GM19395 (cell line): ENCODE data around the gene VAC14.

ENCODE experiments used
- ATAC-seq: cut with Tn5 transposase; IDR thresholded peaks from one replicate; pipeline ENCODE4 v1.9.1; 2021; ENCODE audit warnings: mild to moderate bottlenecking, moderate library complexity; ENCODE audit not compliant: unreplicated experiment

The VAC14 gene

GRCh38 chr16:70664325-70665112 is 136.4 kb downstream of the VAC14 start:
- ATAC-seq: no peak

- no peak for ATAC-seq
Observed at GRCh38 chr16:70663524-70664324, 137.2 kb downstream of the VAC14 start.

GRCh38 chr16:70662991-70663523 is 137.9 kb downstream of the VAC14 start:
- no peak for ATAC-seq

- no peak for ATAC-seq
Observed at GRCh38 chr16:70661918-70662641, 138.9 kb downstream of the VAC14 start.

GRCh38 chr16:70661534-70661917 is 139.4 kb downstream of the VAC14 start:
- ATAC-seq: no peak

- ATAC-seq: no peak
Observed at GRCh38 chr16:70660672-70661350, 140.1 kb downstream of the VAC14 start.

DNA sequence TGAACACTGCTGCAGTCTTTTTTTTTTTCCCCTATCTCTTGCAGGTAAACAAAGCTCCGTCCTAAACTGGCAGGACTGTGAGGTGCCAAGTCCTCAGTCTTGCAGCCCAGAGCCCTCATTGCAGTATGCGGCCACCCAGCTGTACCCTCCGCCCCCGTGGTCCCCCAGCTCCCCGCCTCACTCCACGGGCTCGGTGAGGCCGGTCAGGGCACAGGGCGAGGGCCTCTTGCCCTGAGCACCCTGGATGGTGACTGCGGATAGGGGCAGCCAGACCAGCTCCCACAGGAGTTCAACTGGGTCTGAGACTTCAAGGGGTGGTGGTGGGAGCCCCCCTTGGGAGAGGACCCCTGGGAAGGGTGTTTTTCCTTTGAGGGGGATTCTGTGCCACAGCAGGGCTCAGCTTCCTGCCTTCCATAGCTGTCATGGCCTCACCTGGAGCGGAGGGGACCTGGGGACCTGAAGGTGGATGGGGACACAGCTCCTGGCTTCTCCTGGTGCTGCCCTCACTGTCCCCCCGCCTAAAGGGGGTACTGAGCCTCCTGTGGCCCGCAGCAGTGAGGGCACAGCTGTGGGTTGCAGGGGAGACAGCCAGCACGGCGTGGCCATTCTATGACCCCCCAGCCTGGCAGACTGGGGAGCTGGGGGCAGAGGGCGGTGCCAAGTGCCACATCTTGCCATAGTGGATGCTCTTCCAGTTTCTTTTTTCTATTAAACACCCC is 140.8 kb downstream of the VAC14 start:
- no peak for ATAC-seq

DNA sequence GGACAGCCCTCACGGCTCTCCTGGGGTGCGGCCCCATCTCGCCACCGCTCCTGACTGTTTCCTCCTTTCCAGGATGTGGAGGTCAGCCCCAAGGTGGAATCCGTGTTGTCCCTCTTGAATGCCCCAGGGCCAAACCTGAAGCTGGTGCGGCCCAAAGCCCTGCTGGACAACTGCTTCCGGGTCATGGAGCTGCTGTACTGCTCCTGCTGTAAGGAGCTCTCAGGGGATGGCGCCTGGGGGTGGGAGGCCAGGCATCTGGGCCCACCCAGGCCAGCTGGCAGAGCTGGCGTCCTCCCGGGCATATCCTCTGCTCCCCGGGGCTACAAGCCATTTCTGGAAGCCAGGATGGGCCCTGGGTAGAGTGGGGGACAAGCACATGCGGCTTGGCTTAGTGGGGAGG is 141.4 kb downstream of the VAC14 start:
- no peak for ATAC-seq

GRCh38 chr16:70658921-70659320 is 142.0 kb downstream of the VAC14 start:
- no peak for ATAC-seq

GRCh38 chr16:70657956-70658355 is 143.0 kb downstream of the VAC14 start:
- ATAC-seq: no peak

GRCh38 chr16:70656712-70657263 is 144.2 kb downstream of the VAC14 start:
- no peak for ATAC-seq

DNA sequence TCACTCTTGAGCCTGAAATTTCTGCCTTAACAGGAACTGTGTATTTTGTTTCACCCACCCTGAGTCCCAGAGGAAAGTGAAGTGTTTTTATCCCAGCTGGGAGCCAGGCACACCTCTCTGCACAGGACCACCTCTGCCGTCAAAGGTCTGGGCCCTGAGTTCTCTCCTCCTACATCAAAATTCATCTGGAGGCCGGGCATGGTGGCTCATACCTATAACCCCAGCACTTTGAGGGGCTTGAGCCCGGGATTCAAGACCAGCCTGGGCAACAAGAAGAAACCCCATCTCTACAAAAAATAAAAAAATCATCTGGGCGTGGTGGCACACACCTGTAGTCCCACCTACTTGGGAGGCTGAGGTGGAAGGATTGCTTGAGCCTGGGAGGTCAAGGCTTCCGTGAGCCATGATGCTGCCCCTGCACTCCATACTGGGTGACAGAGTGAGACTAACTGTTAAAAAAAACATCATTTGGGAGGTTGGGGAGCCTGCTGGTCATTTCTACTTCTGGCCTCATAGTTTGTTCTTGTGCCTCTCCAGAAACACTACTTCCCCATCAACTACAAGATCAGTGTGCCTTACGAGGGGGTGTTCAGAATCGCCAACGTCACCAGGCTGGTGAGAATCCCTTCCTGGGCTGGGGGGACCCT is 144.8 kb downstream of the VAC14 start:
- ATAC-seq: no peak

DNA sequence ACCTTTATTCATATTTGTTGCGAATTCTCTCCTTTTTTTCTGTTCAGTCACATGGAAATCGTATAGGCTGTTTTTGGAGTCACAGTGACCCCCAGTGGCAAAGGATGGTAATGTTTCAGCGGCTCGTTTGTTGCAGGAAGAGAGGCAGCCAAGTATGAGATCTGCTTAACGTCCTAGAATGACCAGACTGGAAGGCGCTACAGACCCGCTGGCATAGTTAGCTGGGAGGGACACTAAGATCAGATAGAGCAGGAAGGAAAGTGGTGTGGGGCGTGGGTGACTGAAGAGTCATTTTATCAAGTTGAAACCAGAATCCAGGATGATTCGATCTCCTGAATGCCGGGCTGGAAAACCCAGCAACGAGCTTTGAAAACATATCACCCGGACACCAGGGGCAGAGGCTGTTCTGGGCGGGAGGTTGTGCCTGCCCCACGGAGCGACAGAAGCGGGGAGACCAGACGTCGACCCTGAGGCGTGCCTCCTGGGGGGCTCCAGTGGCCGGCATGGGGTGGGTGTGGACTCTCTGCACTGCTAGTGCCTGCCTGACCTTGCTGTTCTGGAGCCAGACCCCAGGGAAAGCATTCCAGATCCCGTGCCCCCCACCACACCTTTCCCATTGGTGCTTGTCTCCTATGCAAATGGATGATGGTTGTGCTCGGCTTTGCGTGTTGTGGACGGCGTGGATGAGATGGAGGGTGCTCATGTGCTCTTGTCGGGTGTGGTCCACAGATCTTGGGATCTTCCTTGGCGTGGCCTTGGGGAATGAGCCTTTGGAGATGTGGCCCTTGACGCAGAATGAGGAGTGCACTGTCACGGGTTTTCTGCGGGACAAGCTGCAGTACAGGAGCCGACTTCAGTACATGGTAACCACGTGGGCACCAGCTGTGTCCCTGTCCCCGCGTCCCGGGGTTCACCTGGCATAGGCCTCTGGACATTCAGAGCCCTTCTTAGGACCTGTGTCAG is 146.9 kb downstream of the VAC14 start:
- peak; percentile 62 for ATAC-seq

DNA sequence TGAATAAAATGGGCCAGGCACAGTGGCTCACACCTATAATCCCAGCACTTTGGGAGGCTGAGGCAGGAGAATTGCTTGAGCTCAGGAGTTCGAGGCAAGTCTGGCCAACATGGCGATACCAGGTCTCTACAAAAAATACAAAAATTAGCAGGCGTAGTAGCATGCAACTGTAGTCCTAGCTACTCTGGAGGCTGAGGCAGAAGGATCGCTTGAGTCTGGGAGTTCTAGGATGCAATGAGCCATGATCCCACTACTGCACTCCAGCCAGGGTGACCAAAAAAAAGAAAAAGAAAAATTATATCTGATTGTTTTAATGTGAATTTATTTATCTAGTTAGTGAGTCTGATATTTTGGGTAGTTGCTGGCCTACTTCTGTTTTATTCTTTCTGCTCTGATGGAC is 147.6 kb downstream of the VAC14 start:
- ATAC-seq: no peak

GRCh38 chr16:70652322-70652721 is 148.6 kb downstream of the VAC14 start:
- no peak for ATAC-seq

DNA sequence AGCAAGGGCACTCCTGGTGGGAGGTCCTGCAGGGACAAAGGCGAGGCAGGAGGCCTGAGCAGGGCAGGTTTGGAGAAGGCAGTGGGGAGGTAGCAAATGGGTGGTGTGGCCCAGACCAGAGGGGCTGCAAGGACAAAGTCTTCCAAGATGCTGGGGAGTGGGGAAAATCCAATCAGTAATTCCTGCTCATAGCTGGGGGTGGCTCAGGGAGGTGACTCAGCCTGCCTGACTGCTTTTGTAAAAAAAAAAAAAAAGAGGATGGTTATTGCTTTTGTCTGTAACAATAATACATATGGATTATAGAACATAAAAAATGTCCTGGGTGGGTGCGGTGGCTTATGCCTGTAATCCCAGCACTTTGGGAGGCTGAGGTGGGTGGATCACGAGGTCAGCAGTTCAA is 149.4 kb downstream of the VAC14 start:
- ATAC-seq: no peak

GRCh38 chr16:70650216-70650615 is 150.7 kb downstream of the VAC14 start:
- ATAC-seq: no peak

GRCh38 chr16:70649300-70649699 is 151.7 kb downstream of the VAC14 start:
- no peak for ATAC-seq
